Bone marrow (tissue), 2 donors: Measurements from ENCODE around the gene ANKRD34A.

Experiments
- DNase-seq, 2 donors: peaks; one replicate each; lab custom pipeline; 2025; lab: John Stamatoyannopoulos, UW

Gene ANKRD34A

DNA sequence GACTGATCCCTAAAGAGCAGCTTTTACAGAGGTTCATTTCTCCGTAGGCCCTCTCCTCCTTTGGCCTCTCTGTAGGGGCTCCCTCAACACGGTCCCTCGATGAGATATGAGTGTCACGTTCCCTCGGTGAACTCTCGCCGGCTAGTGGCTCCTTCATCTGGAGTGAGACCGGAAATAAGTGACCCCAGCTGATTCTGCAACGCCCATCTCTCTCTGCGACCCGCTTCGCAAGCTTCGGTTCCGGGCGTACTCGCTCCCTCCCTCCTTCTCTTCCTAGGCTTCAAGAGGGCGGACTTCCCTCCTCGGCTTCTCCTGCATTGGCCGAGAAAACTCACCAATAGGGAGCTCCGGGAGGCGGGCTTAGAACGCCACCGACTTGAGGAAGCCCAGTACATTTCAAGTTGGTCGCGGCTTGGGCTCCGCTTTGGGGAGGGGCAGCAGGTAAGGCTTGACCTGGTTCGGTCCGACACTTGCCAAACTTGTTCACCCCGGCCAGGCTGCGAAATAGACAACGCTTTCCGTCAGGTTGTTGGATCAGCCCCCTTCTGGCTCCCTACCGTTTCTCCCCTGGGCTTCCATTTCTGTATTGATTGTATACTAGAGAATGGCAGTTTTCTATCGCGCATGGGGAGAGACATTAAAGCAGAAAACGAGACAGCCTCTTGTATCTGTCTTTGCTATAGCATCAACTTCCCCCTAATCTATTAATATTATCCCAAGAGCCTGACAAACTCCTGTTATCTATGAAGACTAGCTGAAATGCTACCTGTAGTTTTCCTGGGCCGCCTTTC, at the start of gene ANKRD34A, which contains the start of gene POLR3GL:
ANKRD34A (minus strand) TSS at position 248 of the 791 bp plus-strand sequence. CDS start 2,816 bp downstream, outside the sequence.
POLR3GL (plus strand) TSS at position 363 of the 791 bp plus-strand sequence. CDS start 10,176 bp downstream, outside the sequence.
- peak; percentile 53 to 87 for DNase-seq

GRCh38 chr1:146013559-146013922, 49.2 kb upstream of the ANKRD34A start:
- DNase-seq, result no peak

DNA sequence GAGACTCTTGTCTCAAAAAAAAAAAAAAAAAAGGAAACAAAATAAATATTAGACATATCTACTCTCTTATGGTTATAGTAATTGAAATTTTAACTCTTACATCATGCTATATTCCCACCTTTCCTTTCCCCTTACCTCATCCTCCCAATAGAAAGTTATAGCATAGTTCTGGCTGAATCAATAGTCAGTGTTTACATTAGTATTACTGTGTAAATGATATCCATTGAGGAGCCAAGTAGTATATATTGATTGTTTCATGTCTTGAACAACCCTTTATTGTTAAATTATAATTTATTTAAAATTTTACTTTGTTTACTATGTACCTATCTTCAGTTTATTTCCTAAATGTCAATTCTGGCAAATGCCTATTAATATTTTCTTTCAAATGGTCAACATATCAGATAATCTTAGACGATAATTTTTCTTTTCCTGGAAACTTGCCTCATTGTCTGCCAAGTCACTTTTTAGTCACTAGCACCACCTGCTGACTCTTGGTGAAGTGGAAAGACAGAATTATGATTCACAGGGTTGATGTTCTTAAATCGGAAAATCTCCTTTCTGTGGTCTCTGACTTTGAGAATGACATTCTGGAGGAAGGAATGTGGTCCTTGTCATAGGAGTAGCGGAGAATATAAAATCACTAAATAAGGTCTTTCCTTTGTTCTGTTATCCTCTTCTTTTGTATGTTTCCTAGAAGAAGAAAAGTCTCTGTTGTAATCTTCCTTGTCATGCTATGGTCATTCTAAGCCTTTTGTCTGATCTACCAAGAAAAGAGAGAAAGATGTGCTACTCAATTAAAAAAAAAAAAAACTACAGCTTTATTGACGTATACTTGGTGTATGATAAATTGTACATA, 48.6 kb upstream of the ANKRD34A start:
- DNase-seq, result peak in 1 of 2 donors; percentile 71

DNA sequence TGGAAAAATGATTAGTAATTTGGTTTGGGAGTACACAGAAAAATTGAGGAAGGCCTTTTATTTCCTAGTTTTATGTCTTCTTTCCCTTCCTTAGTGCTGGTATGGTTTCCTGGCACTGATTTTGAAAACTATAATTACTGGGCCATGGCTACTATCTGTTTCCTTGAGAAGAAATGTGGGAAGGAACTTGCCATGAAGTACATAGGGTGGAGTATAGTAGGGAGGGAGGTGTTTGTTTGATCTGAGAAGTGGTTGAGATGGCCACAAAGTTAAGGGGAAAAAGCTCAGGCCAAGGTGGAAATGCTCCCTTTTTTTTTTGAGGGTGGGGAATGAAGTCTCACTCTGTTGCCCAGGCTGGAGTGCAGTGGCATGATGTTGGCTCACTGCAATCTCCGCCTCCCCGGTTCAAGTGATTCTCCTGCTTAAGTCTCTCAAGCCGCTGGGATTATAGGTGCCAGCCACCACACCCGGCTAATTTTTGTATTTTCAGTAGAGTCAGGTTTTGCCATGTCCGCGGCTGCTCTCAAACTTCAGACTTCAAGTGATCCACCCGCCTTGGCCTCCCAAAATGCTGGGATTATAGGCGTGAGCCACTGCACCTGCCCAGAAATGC, 45.9 kb upstream of the ANKRD34A start:
- no peak for DNase-seq

DNA sequence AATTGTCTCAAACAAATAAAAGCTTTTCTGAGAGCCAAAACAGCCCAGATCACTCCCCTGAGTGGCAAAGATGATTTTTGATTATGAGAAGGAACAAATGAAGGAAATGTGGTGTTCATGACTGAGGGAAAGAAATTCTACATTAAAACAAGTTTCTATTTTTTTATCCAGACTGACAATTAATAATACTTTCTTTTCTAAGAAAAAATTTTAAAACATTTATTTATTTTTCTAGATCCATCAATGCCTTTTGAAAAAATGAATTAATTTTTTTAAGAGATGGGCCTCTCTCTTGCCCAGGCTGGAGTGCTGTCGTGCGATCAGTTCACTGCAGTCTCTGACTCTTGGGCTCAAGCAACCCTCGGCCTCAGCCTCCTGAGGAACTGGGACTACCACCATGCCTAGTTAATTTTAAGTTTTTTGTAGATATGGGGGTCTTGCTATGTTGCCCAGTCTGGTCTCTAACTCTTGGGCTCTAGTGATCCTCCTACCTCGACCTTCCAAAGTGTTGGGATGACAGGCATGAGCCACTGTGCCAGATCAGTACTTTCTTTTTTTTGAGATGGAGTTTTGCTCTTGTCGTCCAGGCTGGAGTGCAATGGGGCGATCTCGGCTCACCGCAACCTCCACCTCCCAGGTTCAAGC, 43.2 kb upstream of the ANKRD34A start:
- DNase-seq, result no peak

GRCh38 chr1:146001709-146002108, 37.3 kb upstream of the ANKRD34A start:
- DNase-seq, result no peak

GRCh38 chr1:145999321-146000024, 35.1 kb upstream of the ANKRD34A start:
- DNase-seq, result no peak

- peak in 1 of 2 donors; percentile 26 for DNase-seq
These were observed 33.3 kb upstream of the ANKRD34A start for GRCh38 chr1:145997718-145998023.

DNA sequence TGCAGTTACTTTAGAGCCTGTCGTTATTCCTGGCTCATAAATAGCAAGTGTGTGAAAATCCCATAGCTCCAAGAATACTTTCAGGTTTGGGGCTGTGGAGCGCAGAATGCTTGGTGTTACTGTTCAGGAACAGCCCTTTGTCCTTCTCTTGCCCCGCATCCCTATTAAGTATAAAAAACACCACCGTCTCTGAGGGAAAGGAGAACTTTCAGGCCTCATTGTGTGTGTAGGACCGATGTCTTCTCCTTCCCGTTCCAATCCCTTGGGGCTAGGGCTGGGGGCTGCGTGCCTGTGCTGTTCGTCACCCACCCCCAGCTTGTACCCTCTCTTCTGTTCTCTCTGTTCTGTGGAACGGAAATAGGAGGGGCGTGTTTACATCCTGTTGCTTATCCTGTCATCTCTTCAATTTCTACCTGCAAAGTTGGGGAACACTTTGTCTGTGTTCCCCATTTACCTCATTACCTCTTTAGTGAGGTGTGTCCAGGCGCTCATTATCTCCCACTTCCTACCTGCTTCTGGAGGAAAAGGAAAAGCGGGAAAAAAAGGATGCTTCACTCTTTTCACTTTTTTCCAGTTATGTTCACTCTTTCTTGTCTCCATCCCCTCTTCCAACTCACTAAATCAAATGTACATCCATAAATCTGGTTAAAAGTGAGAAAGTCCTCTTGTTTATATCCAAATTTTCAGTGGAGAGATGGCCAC, 32.8 kb upstream of the ANKRD34A start:
- DNase-seq, result peak in 1 of 2 donors; percentile 57

DNA sequence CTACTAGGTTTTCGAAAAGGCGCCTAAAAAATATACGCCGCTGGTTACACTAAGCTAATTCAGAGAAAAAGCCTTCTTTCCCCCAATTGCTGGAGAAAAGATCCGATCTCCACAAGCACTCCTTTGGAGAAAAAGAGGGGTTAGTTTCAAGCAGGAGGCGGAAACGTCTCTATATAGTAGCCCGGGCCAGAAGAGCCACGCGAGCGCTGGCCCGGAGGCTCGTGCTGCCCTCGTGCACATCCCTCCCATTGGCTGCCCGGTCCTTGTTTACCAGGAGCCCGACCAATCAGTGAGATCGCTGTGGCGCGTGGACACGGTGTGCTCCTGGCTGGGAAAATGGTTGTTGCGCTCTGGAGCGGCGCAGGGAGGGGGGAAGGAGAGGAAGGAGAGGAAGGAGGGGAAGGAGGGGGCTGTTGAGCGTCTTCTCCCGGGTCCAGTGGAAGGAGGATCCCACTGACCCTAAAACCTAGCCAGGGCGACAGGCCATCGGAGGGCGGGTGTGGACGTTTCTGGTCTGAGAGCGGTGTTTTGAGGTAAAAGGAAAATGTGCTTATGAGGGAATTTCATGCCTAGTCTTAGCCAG, 32.1 kb upstream of the ANKRD34A start, which contains the start of gene TXNIP:
TXNIP (minus strand) TSS at position 147 of the 583 bp plus-strand sequence. CDS start 313 bp downstream, outside the sequence.
- DNase-seq, result peak; percentile 72 to 94

GRCh38 chr1:145995964-145996432, 31.6 kb upstream of the ANKRD34A start:
- DNase-seq, result no peak

DNA sequence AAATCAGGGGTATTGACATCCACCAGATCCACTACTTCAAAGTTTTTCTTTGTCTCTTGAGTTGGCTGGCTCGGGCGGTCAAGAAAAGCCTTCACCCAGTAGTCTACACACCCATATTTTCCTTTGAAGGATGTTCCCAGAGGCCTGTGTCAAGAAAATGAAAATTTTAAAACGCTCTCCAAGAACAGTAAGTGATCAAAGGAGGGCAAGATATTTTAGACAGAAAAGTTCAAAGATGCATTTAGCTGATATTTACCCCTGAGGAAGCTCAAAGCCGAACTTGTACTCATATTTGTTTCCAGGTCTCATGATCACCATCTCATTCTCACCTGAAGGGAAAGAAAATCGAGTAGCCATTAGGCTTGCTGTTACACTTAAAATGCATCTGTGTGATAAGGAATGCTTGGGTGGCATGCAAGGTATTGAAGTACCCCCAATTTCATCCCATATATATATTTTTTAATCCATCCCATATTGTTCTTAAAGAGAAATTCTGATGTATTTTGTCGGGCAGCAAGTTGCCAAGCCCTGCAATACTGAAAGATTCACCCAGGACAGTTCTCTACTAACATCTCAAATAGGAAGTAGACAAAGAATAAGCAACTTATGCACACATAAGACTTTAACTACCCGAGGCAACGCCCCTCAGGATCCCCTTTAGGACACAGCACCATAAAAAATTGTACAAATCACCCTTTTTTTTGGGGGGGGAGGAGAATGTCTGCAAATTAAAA, 30.9 kb upstream of the ANKRD34A start:
- no peak for DNase-seq

DNA sequence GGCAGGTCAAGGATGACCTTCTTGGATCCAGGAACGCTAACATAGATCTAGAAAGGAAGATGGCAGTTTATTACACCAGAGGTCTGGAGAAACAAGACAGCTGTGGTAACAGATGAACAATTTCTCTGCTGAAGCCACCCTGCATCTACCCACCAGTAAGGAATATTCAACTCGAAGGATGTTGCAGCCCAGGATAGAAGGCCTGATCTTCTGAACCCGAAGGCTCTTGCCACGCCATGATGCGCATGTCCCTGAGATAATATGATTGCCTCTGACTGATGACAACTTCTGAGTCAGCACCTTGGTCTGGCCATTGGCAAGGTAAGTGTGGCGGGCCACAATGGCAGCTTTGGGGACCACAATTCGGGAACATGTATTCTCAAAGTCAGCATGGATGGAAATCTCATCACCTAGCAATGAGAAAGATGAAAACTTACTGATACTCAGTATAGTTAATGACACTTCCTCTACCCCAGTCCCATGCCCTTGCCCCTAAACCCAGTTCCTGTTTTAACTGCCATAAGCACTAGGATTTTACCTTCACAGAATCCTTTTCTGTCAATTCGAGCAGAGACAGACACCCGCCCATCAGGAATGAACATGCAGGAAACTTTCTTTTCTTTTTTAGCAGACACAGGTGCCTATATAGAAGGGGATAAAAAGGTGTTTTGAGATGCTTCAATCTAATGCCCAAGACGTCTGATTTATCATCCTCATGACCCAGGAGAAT, 30.2 kb upstream of the ANKRD34A start:
- no peak for DNase-seq

- DNase-seq, result no peak
These were observed 29.4 kb upstream of the ANKRD34A start for GRCh38 chr1:145993618-145994390.

DNA sequence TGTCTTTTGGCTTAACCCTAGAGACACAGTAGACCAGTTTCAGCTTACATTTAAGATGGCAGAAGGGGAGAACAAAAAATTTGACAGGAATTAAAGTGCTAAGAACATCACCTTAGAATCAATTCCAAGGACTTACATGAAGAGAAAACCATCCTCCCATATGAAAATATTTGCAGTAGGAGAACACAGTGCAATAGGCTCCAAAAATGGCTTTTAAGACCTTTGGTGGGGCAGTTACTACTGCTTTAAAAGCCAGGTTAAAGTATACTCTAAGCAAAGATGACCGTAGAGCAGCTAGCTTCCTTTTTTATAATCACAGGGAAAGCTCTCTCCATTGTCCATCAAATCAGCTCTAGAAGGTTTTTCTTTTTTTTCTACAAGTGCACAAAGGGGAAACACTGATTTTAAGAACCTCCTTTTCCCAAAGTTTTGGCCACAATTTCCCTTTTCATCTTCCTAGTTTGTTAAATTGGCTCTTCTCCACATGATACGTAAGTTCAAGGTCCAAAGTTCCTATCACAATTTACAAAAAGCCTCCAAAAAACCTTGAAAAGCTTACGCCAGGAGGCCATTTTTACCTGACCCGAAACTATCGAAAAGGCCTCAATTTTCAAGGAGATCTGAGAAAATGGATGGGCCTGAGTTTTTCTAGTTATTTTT, 28.7 kb upstream of the ANKRD34A start:
- no peak for DNase-seq

DNA sequence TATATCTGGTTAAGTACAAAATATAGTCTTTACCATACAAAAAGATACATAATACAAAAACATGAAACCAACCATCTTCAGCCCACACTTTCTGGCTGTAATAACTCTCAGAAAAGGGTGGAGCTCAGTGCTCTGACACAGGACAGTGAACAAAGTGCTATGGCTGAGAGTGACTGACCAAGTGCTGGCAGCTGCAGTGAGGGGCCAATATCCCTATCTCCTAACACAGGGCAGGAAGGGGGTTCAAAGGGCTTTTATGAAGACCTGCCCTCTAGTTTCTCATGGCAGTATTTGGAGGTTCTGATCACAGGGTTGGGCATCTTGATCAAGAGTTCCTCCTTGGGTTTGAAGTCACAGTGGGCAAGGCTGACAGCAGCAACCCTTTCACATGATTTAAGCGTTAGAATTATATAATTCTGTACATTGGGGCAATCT, 28.1 kb upstream of the ANKRD34A start:
- DNase-seq, result no peak

- no peak for DNase-seq
These were observed 27.5 kb upstream of the ANKRD34A start for GRCh38 chr1:145991735-145992412.
